CD8-positive, alpha-beta memory T cell (primary cell): ENCODE data around the gene CHRNA3. TPM values are rescaled to one million over a fixed set of nuclear protein-coding genes. Genes with fewer than 3 reads are reported as not detected.

Source experiments
- CTCF ChIA-PET: fragments of 350-600 bp; sonication (Branson Sonifier 250); formaldehyde crosslinking; loops from one replicate; lab custom pipeline; 2021; ENCODE audit warnings: antibody characterized with exemption; lab: Charles Lee
- POLR2A ChIA-PET: fragments of 350-600 bp; sonication (Branson Sonifier 250); formaldehyde crosslinking; loops from one replicate; lab custom pipeline; 2021; ENCODE audit warnings: antibody characterized with exemption; lab: Charles Lee
- DNase-seq, 5 donors: peaks; one replicate each; pipeline versions ENCODE4 v3.0.0 to v3.0.0-alpha.2; 2020 to 2022; ENCODE audit warnings: mixed read lengths in 1 of 5
- H3K27ac ChIP-seq: one replicate; pipeline ENCODE4 v1.7.0; 2013; ENCODE audit warnings: low read depth, mild to moderate bottlenecking, low read length, moderate library complexity
- H3K27me3 ChIP-seq: 2 replicates; pipeline ENCODE4 v1.7.0; 2013; ENCODE audit warnings: low read length, mild to moderate bottlenecking; ENCODE audit not compliant: insufficient read depth, poor library complexity, severe bottlenecking
- H3K36me3 ChIP-seq: 2 replicates; pipeline ENCODE4 v1.7.0; 2013; ENCODE audit warnings: mild to moderate bottlenecking, low read length, moderate library complexity; ENCODE audit not compliant: insufficient read depth
- H3K4me1 ChIP-seq: 2 replicates; pipeline ENCODE4 v1.7.0; 2013; ENCODE audit warnings: mild to moderate bottlenecking, low read length, moderate library complexity; ENCODE audit not compliant: insufficient read depth
- H3K4me3 ChIP-seq: 2 replicates; pipeline ENCODE4 v1.7.0; 2013; ENCODE audit warnings: mild to moderate bottlenecking, low read length
- H3K9me3 ChIP-seq: 2 replicates; pipeline ENCODE4 v1.7.0; 2013; ENCODE audit warnings: mild to moderate bottlenecking, low read length
- H3K27ac Mint-ChIP-seq, 8 donors: one replicate each; pipeline ENCODE4 v1.8.0; 2020 to 2021; ENCODE audit warnings: mixed read lengths in 8 of 8, mild to moderate bottlenecking in 6 of 8, inconsistent platforms in 3 of 8, moderate library complexity in 3 of 8
- H3K27me3 Mint-ChIP-seq, 2 donors: one replicate each; pipeline ENCODE4 v1.8.0; 2020 to 2021; ENCODE audit warnings: mixed read lengths in 2 of 2, mild to moderate bottlenecking in 1 of 2, moderate library complexity in 1 of 2
- H3K36me3 Mint-ChIP-seq, 3 donors: one replicate each; pipeline ENCODE4 v1.8.0; 2020 to 2021; ENCODE audit warnings: mixed read lengths in 3 of 3, inconsistent platforms in 1 of 3, mild to moderate bottlenecking in 1 of 3
- H3K4me1 Mint-ChIP-seq, 3 donors: one replicate each; pipeline ENCODE4 v1.8.0; 2020 to 2021; ENCODE audit warnings: mixed read lengths in 3 of 3, inconsistent platforms in 1 of 3, mild to moderate bottlenecking in 1 of 3
- H3K4me3 Mint-ChIP-seq, 7 donors: one replicate each; pipeline ENCODE4 v1.8.0; 2020 to 2021; ENCODE audit warnings: mixed read lengths in 7 of 7, mild to moderate bottlenecking in 6 of 7, moderate library complexity in 4 of 7, inconsistent platforms in 2 of 7
- H3K9me3 Mint-ChIP-seq, 5 donors: one replicate each; pipeline ENCODE4 v1.8.0; 2020 to 2022; ENCODE audit warnings: mixed read lengths in 5 of 5, mild to moderate bottlenecking in 3 of 5, moderate library complexity in 2 of 5, inconsistent platforms in 1 of 5
- polyA plus RNA-seq: library from polyadenylated mRNA; unstranded; fragments of 300-500 nt; fragmentation: Illumina TruSeq; gene quantifications from one replicate; pipeline ENCODE4 v1.2.3, GENCODE V29; 2021
- total RNA-seq, 2 experiments: library from RNA; stranded (reverse); gene quantifications; one replicate each; pipeline ENCODE4 v1.2.3, GENCODE V29; 2021

Gene CHRNA3
- total and polyA plus RNA-seq, 3 experiments from 2014 or later: not detected

GRCh38 chr15:78605680-78606079 is 15.1 kb downstream of the CHRNA3 start:
- Histone ChIP-seq H3K4me1 (no peaks in the 10 kb centered on the region), H3K4me3 (no peak overlapping the region), H3K27ac (no peak overlapping the region), H3K9me3 (no peaks in the 10 kb centered on the region), H3K27me3 (no peaks in the 10 kb centered on the region), H3K36me3 (no peaks in the 10 kb centered on the region)
- no peak overlapping the region for H3K27ac Mint-ChIP-seq
- POLR2A ChIA-PET: no interaction called here
- H3K4me1 Mint-ChIP-seq: no peaks in the 10 kb centered on the region
- no peak overlapping the region for H3K4me3 Mint-ChIP-seq
- no peaks in the 10 kb centered on the region for H3K9me3 Mint-ChIP-seq
- DNase-seq: no peak
- peaks cover 0 to 4% (median 0%) of the 10 kb centered on the region in 3 donors for H3K36me3 Mint-ChIP-seq
- peaks cover 35 to 52% of the 10 kb centered on the region in 2 donors for H3K27me3 Mint-ChIP-seq
- CTCF ChIA-PET: no interaction called here

DNA sequence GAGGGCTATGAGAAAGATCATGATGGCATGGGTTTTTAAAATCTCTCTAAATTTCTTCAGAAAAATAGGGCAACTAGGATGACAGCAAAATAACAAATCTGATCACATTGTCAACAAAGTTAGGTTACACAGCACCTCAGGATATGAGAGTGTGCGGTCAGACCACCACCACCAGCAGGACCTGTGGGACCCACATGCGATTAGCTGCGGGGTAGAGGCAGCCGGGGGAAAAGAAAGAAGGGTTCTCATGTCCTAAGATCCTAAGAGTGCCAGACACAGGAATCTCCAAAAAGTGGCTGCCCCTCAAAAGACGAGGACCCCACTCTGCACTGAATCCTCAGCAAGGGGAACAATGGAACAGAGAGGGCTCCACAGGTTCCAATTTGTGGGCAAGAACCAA is 15.6 kb downstream of the CHRNA3 start:
- H3K27me3 ChIP-seq: no peaks in the 10 kb centered on the region
- no peak overlapping the region for H3K27ac ChIP-seq
- ChIA-PET CTCF (no interaction called here), POLR2A (no interaction called here)
- Mint-ChIP-seq H3K4me1 (no peaks in the 10 kb centered on the region), H3K9me3 (no peaks in the 10 kb centered on the region), H3K36me3 (peaks cover 0 to 4% (median 0%) of the 10 kb centered on the region in 3 donors), H3K27ac (no peak overlapping the region), H3K27me3 (peaks cover 35 to 52% of the 10 kb centered on the region in 2 donors), H3K4me3 (no peak overlapping the region)
- H3K4me3 ChIP-seq: no peak overlapping the region
- no peaks in the 10 kb centered on the region for H3K36me3 ChIP-seq
- no peaks in the 10 kb centered on the region for H3K9me3 ChIP-seq
- DNase-seq: no peak
- H3K4me1 ChIP-seq: no peaks in the 10 kb centered on the region

DNA sequence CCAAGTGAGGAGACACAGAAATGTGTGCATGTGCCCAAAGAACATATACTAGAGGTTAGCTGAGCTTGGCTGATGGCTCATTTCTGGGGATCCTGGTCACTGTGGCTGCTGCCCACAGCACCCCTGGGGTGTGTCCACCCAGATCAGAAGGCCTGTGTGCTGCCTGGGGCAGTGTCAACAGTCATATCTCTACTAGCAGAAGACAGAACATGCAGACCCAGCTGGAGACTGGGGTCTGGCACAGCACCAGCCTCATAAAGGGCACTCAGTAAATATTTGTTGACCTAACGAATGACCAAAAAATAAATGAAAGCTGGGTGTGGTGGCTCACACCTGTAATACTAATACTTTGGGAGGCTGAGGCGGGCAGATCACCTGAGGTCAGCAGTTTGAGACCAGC is 16.4 kb downstream of the CHRNA3 start:
- no peaks in the 10 kb centered on the region for H3K36me3 ChIP-seq
- no peaks in the 10 kb centered on the region for H3K4me1 ChIP-seq
- ChIA-PET CTCF (no interaction called here), POLR2A (no interaction called here)
- H3K27me3 ChIP-seq: no peaks in the 10 kb centered on the region
- Mint-ChIP-seq H3K9me3 (no peaks in the 10 kb centered on the region), H3K27ac (no peak overlapping the region), H3K4me1 (no peaks in the 10 kb centered on the region), H3K36me3 (peaks cover 0 to 4% (median 0%) of the 10 kb centered on the region in 3 donors), H3K27me3 (peaks cover 34 to 48% of the 10 kb centered on the region in 2 donors), H3K4me3 (no peak overlapping the region)
- H3K27ac ChIP-seq: no peak overlapping the region
- no peaks in the 10 kb centered on the region for H3K9me3 ChIP-seq
- H3K4me3 ChIP-seq: no peak overlapping the region
- no peak for DNase-seq

DNA sequence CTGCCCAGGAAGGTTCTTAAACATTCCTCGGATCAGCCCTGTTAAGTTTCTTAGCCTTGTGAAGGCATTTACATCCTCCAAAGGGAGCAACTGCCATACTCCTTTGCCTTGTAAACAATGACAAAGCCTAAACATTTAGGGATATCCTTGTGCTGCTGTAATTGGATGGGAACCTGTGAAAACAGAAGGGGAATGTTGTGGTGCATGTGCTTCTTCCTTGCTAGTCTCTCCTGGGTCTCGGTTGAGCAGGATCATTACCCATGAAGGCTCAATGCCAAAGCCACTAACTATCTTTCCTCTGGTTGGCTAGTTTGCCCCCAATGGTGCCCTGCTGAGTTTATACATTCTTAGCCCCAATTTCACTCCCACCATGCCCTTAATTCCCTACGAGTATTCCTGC is 17.3 kb downstream of the CHRNA3 start:
- ChIA-PET CTCF (no interaction called here), POLR2A (no interaction called here)
- H3K27me3 ChIP-seq: no peaks in the 10 kb centered on the region
- no peak overlapping the region for H3K27ac ChIP-seq
- H3K9me3 Mint-ChIP-seq: no peaks in the 10 kb centered on the region
- H3K4me3 Mint-ChIP-seq: peak overlapping the region in 1 of 7 donors; percentile 66
- H3K36me3 Mint-ChIP-seq: peaks cover 0 to 4% (median 0%) of the 10 kb centered on the region in 3 donors
- no peaks in the 10 kb centered on the region for H3K36me3 ChIP-seq
- H3K4me3 ChIP-seq: no peak overlapping the region
- DNase-seq: no peak
- H3K4me1 ChIP-seq: no peaks in the 10 kb centered on the region
- no peak overlapping the region for H3K27ac Mint-ChIP-seq
- no peaks in the 10 kb centered on the region for H3K4me1 Mint-ChIP-seq
- no peaks in the 10 kb centered on the region for H3K9me3 ChIP-seq
- peaks cover 34 to 48% of the 10 kb centered on the region in 2 donors for H3K27me3 Mint-ChIP-seq

- Mint-ChIP-seq H3K27ac (no peak overlapping the region), H3K27me3 (peaks cover 15 to 33% of the 10 kb centered on the region in 2 donors)
Measured at GRCh38 chr15:78599189-78599588, 21.6 kb downstream of the CHRNA3 start.

GRCh38 chr15:78598348-78598747 is 22.4 kb downstream of the CHRNA3 start:
- Mint-ChIP-seq H3K27ac (no peak overlapping the region), H3K27me3 (peaks cover 8 to 25% of the 10 kb centered on the region in 2 donors), H3K36me3 (peaks cover 0 to 4% (median 0%) of the 10 kb centered on the region in 3 donors), H3K9me3 (no peaks in the 10 kb centered on the region), H3K4me1 (no peaks in the 10 kb centered on the region), H3K4me3 (no peak overlapping the region)
- Histone ChIP-seq H3K4me3 (no peak overlapping the region), H3K27ac (no peak overlapping the region), H3K36me3 (no peaks in the 10 kb centered on the region), H3K27me3 (no peaks in the 10 kb centered on the region), H3K4me1 (no peaks in the 10 kb centered on the region), H3K9me3 (no peaks in the 10 kb centered on the region)
- POLR2A ChIA-PET: no interaction called here
- CTCF ChIA-PET: no interaction called here
- no peak for DNase-seq

More at GRCh38 chr15:78599189-78599588, 21.6 kb downstream of the CHRNA3 start:
- Mint-ChIP-seq H3K9me3 (no peaks in the 10 kb centered on the region), H3K4me3 (no peak overlapping the region), H3K4me1 (no peaks in the 10 kb centered on the region), H3K36me3 (peaks cover 0 to 4% (median 0%) of the 10 kb centered on the region in 3 donors)
- ChIA-PET CTCF (no interaction called here), POLR2A (no interaction called here)
- Histone ChIP-seq H3K9me3 (no peaks in the 10 kb centered on the region), H3K27me3 (no peaks in the 10 kb centered on the region), H3K4me1 (no peaks in the 10 kb centered on the region), H3K27ac (no peak overlapping the region), H3K4me3 (no peak overlapping the region), H3K36me3 (no peaks in the 10 kb centered on the region)
- no peak for DNase-seq

- no peaks in the 10 kb centered on the region for H3K9me3 Mint-ChIP-seq
- ChIA-PET CTCF (no interaction called here), POLR2A (no interaction called here)
- no peak overlapping the region for H3K4me3 Mint-ChIP-seq
- H3K27ac Mint-ChIP-seq: no peak overlapping the region
- peaks cover 0 to 4% (median 0%) of the 10 kb centered on the region in 3 donors for H3K36me3 Mint-ChIP-seq
- peaks cover 3 to 17% of the 10 kb centered on the region in 2 donors for H3K27me3 Mint-ChIP-seq
- H3K4me3 ChIP-seq: no peak overlapping the region
- no peaks in the 10 kb centered on the region for H3K4me1 ChIP-seq
- no peak overlapping the region for H3K27ac ChIP-seq
- H3K27me3 ChIP-seq: no peaks in the 10 kb centered on the region
- no peaks in the 10 kb centered on the region for H3K9me3 ChIP-seq
- H3K4me1 Mint-ChIP-seq: no peaks in the 10 kb centered on the region
- H3K36me3 ChIP-seq: no peaks in the 10 kb centered on the region
- DNase-seq: no peak
Measured at GRCh38 chr15:78597583-78597982, 23.2 kb downstream of the CHRNA3 start.

DNA sequence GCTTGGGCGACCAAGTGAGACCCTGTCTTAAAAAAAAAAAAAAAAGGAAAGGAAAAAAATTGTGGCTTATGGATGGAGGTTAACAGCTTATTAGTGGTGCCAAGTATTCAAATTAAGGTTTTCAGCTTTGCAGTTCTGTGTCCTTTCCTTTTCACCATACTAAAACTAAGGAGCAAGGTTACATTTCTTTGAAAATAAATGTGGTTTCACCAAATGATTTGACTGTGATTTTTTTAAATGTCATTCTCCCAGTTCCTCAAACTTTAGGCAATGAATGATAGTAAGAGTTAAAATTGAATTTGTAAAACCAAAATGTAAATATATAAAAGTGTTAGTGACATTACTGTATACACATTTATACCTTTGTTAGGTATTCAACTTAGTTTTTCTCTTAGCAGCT is 45.9 kb downstream of the CHRNA3 start:
- Histone ChIP-seq H3K27me3 (no peaks in the 10 kb centered on the region), H3K9me3 (no peaks in the 10 kb centered on the region), H3K27ac (no peak overlapping the region), H3K4me1 (no peaks in the 10 kb centered on the region), H3K36me3 (no peaks in the 10 kb centered on the region), H3K4me3 (no peak overlapping the region)
- no peaks in the 10 kb centered on the region for H3K4me1 Mint-ChIP-seq
- no peaks in the 10 kb centered on the region for H3K9me3 Mint-ChIP-seq
- no peak for DNase-seq
- no peak overlapping the region for H3K4me3 Mint-ChIP-seq
- H3K27me3 Mint-ChIP-seq: peaks cover 5 to 13% of the 10 kb centered on the region in 2 donors
- no peak overlapping the region for H3K27ac Mint-ChIP-seq
- no peaks in the 10 kb centered on the region for H3K36me3 Mint-ChIP-seq
- CTCF ChIA-PET: interaction anchor here (0.8 kb wide), 1 partner anchor 13 kb away, joined by 5 read pairs; no protein-coding TSS in a partner anchor
- POLR2A ChIA-PET: no interaction called here
